CD14-positive monocyte (primary cell): ENCODE results near the gene EXT2. TPM values are rescaled to one million over a fixed set of nuclear protein-coding genes. Genes with fewer than 3 reads are reported as not detected.

Source experiments
- DNase-seq, 3 donors: peaks; one replicate each; pipeline ENCODE4 v3.0.0-alpha.2; 2011 to 2022
- H2AFZ ChIP-seq: 2 replicates; pipeline ENCODE4 v1.6.0; 2012; ENCODE audit warnings: mild to moderate bottlenecking, low read depth, low read length, inconsistent platforms; ENCODE audit not compliant: insufficient read depth, poor library complexity, severe bottlenecking
- H3K27ac ChIP-seq, 2 donors: 1 replicate in 1 of 2; 2 replicates in 1 of 2; pipeline ENCODE4 v1.5.1; 2012 to 2013; ENCODE audit warnings: low read length in 2 of 2, control low read depth in 1 of 2, inconsistent platforms in 1 of 2, low read depth in 1 of 2, mild to moderate bottlenecking in 1 of 2
- H3K27me3 ChIP-seq, 2 donors: one replicate each; pipeline versions ENCODE4 v1.6.0 to v1.6.1; 2011 to 2013; ENCODE audit warnings: low read length in 2 of 2; ENCODE audit not compliant: control insufficient read depth in 2 of 2, insufficient read depth in 2 of 2
- H3K36me3 ChIP-seq, 2 donors: replicated peaks in 1 of 2; 1 replicate in 1 of 2; 2 replicates in 1 of 2; pipeline versions ENCODE4 v1.5.1 to v1.6.1; 2012 to 2013; ENCODE audit warnings: low read length in 2 of 2, control low read depth in 1 of 2, inconsistent platforms in 1 of 2, mild to moderate bottlenecking in 1 of 2; ENCODE audit not compliant: insufficient read depth in 2 of 2, control insufficient read depth in 1 of 2
- H3K4me1 ChIP-seq, 2 donors: 1 replicate in 1 of 2; 2 replicates in 1 of 2; pipeline versions ENCODE4 v1.5.1 to v1.6.1; 2012 to 2013; ENCODE audit warnings: low read length in 2 of 2, control low read depth in 1 of 2, inconsistent platforms in 1 of 2, mild to moderate bottlenecking in 1 of 2, moderate library complexity in 1 of 2; ENCODE audit not compliant: insufficient read depth in 2 of 2, control insufficient read depth in 1 of 2
- H3K4me2 ChIP-seq: replicated peaks from 2 replicates; pipeline ENCODE3; 2012; ENCODE audit warnings: low read length, moderate library complexity, mild to moderate bottlenecking; ENCODE audit not compliant: poor library complexity, severe bottlenecking; ENCODE audit errors: extremely low read depth
- H3K4me3 ChIP-seq, 3 experiments: fragments of 200-600 bp in 1 of 3; sonication (generic) in 1 of 3; replicated peaks in 1 of 3; 1 replicate in 2 of 3; 2 replicates in 1 of 3; pipeline ENCODE4 v1.5.1; 2011 to 2013; ENCODE audit warnings: low read length in 3 of 3, mild to moderate bottlenecking in 3 of 3, control low read depth in 2 of 3, low read depth in 2 of 3, inconsistent platforms in 1 of 3, moderate library complexity in 1 of 3
- H3K79me2 ChIP-seq: 2 replicates; pipeline ENCODE4 v1.6.0; 2012; ENCODE audit warnings: mild to moderate bottlenecking, control low read depth, inconsistent platforms, low read length, moderate library complexity; ENCODE audit not compliant: insufficient read depth
- H3K9ac ChIP-seq: 2 replicates; pipeline ENCODE4 v1.6.0; 2017; ENCODE audit warnings: low read length, mild to moderate bottlenecking; ENCODE audit not compliant: insufficient read depth, poor library complexity, severe bottlenecking
- H3K9me3 ChIP-seq, 2 donors: replicated peaks in 1 of 2; 1 replicate in 1 of 2; 2 replicates in 1 of 2; pipeline versions ENCODE4 v1.5.1 to v1.6.1; 2012 to 2013; ENCODE audit warnings: low read length in 2 of 2, control low read depth in 1 of 2; ENCODE audit not compliant: control insufficient read depth in 1 of 2, insufficient read depth in 1 of 2
- H4K20me1 ChIP-seq: 2 replicates; pipeline ENCODE4 v1.6.0; 2012; ENCODE audit warnings: mild to moderate bottlenecking, low read length, control low read depth, moderate library complexity; ENCODE audit not compliant: insufficient read depth
- H3K27ac Mint-ChIP-seq, 7 donors: one replicate each; pipeline ENCODE4 v1.8.0; 2020; ENCODE audit warnings: mild to moderate bottlenecking in 7 of 7, mixed read lengths in 7 of 7, moderate library complexity in 6 of 7, inconsistent platforms in 2 of 7
- H3K27me3 Mint-ChIP-seq, 3 donors: one replicate each; pipeline ENCODE4 v1.8.0; 2021 to 2022; ENCODE audit warnings: low read depth in 3 of 3, mild to moderate bottlenecking in 3 of 3, mixed read lengths in 3 of 3, moderate library complexity in 3 of 3, inconsistent platforms in 1 of 3
- H3K36me3 Mint-ChIP-seq, 2 donors: one replicate each; pipeline ENCODE4 v1.8.0; 2020; ENCODE audit warnings: mixed read lengths in 2 of 2, inconsistent platforms in 1 of 2, mild to moderate bottlenecking in 1 of 2
- H3K4me1 Mint-ChIP-seq: one replicate; pipeline ENCODE4 v1.8.0; 2020; ENCODE audit warnings: mild to moderate bottlenecking, mixed read lengths
- H3K4me3 Mint-ChIP-seq, 2 donors: one replicate each; pipeline ENCODE4 v1.8.0; 2020; ENCODE audit warnings: mild to moderate bottlenecking in 2 of 2, mixed read lengths in 2 of 2, moderate library complexity in 1 of 2
- H3K9me3 Mint-ChIP-seq, 7 donors: one replicate each; pipeline ENCODE4 v1.8.0; 2020 to 2022; ENCODE audit warnings: mixed read lengths in 7 of 7, mild to moderate bottlenecking in 6 of 7, moderate library complexity in 6 of 7, inconsistent platforms in 2 of 7
- WGBS: methylation state at CpG from one replicate; pipeline ENCODE4 v1.1.5; 2013; ENCODE audit warnings: missing lambda C conversion rate; ENCODE audit not compliant: insufficient coverage; 5-methylcytosine and 5-hydroxymethylcytosine counted together
- intact Hi-C, 2 donors: fragments of 100-400 bp; cut with micrococcal nuclease; formaldehyde crosslinking; loops; one replicate each; pipeline versions ENCODE4 v1.15.0 to v1.15.1; 2023
- polyA plus RNA-seq, 3 donors: library from polyadenylated mRNA; depleted of rRNA in 1 of 3; unstranded in 2 of 3; stranded (reverse) in 1 of 3; fragments of 300-500 nt in 2 of 3; fragments of >200 nt in 1 of 3; fragmentation: Illumina TruSeq in 2 of 3; gene quantifications; 1 replicate in 2 of 3; 2 replicates in 1 of 3; pipeline ENCODE4 v1.2.3, GENCODE V29; 2012 to 2021
- TF ChIP-seq, protein P1 (sequence below): fragments of 200-600 bp; IDR thresholded peaks from one replicate; pipeline ENCODE4 v1.8.0; 2022; ENCODE audit warnings: antibody characterized with exemption, mild to moderate bottlenecking

Gene EXT2
- polyA plus RNA-seq, 3 donors = 17.2 to 41.1 (median 34.2) TPM

DNA sequence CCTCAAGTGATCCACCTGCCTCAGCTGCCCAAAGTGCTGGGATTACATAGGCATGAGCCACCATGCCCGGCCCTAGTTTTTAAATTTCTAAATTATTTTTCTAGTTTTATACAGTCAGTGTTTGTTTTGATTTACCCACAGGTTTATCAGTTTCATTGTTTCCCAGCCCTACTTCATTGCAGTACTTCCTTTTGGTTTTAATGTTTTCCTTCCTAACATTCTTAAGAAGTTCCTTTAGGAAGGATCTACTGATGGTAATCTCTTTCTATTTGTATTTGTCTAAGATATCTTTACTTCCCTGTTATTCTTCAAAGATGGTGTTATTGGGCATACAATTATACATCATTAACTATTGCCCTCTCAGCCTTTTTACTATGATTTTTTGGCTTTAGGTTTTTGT lies 4.9 kb upstream of the EXT2 start:
- Histone ChIP-seq H3K9ac (no peak overlapping the region), H3K27me3 (no peaks in the 10 kb centered on the region), H3K79me2 (no peaks in the 10 kb centered on the region), H3K36me3 (no peaks in the 10 kb centered on the region), H3K4me2 (no peak overlapping the region), H3K4me3 (no peak overlapping the region), H3K9me3 (no peaks in the 10 kb centered on the region), H4K20me1 (no peaks in the 10 kb centered on the region), H3K4me1 (no peaks in the 10 kb centered on the region), H3K27ac (no peak overlapping the region), H2AFZ (no peak overlapping the region)
- no peak overlapping the region for H3K4me3 Mint-ChIP-seq
- TF ChIP-seq, protein P1, sequence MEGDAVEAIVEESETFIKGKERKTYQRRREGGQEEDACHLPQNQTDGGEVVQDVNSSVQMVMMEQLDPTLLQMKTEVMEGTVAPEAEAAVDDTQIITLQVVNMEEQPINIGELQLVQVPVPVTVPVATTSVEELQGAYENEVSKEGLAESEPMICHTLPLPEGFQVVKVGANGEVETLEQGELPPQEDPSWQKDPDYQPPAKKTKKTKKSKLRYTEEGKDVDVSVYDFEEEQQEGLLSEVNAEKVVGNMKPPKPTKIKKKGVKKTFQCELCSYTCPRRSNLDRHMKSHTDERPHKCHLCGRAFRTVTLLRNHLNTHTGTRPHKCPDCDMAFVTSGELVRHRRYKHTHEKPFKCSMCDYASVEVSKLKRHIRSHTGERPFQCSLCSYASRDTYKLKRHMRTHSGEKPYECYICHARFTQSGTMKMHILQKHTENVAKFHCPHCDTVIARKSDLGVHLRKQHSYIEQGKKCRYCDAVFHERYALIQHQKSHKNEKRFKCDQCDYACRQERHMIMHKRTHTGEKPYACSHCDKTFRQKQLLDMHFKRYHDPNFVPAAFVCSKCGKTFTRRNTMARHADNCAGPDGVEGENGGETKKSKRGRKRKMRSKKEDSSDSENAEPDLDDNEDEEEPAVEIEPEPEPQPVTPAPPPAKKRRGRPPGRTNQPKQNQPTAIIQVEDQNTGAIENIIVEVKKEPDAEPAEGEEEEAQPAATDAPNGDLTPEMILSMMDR = no peak
- H3K9me3 Mint-ChIP-seq = peaks cover 0 to 3% (median 2%) of the 10 kb centered on the region in 7 donors
- no peak overlapping the region for H3K27ac Mint-ChIP-seq
- intact Hi-C loops = loop anchor here in 1 of 2 donors (10.0 kb wide), 1 partner anchor 444 kb away; no protein-coding TSS in a partner anchor
- H3K27me3 Mint-ChIP-seq = peaks cover 2 to 4% (median 4%) of the 10 kb centered on the region in 3 donors
- no CpG with 5 or more reads among the region's 1 CpG for WGBS
- peaks cover 8% of the 10 kb centered on the region for H3K4me1 Mint-ChIP-seq
- DNase-seq = no peak
- H3K36me3 Mint-ChIP-seq = peaks cover 0 to 4% of the 10 kb centered on the region in 2 donors

DNA sequence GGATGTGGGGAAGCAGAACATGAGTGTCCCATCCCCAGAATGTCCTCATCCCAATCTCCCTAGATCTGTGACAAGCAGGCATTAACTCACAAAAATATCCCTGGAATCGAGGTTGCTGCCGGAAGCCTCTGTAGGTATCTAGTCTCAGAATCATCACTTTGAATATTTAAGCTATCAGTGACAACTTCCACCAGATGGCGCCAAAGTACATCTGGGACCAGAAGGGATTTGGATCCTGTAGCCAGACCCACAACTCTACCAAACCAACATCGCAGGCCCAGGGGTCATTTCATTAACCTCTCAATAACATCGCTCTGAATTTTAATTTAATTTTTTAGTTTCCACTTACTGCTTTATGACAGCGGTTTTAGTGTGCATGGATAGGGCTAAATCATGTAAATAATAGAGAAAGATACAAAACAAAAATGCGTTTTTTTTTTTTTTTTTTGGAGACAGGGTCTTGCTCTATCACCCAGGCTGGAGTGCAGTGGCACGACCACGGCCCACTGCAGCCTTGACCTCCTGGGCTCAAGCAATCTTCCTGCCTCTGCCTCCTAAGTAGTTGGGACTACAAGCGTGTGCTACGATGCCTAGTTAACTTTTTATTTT lies 1.1 kb upstream of the EXT2 start:
- H3K4me3 Mint-ChIP-seq = peak overlapping the region; percentile 30 to 34
- no peak overlapping the region for H3K27ac Mint-ChIP-seq
- no peak overlapping the region for H2AFZ ChIP-seq
- H3K36me3 ChIP-seq = no peaks in the 10 kb centered on the region
- H3K9me3 ChIP-seq = no peaks in the 10 kb centered on the region
- no peak overlapping the region for H3K9ac ChIP-seq
- H3K9me3 Mint-ChIP-seq = no peaks in the 10 kb centered on the region
- H3K36me3 Mint-ChIP-seq = peaks cover 2 to 4% of the 10 kb centered on the region in 2 donors
- TF ChIP-seq, protein P1 = peak; percentile 69
- H3K4me1 ChIP-seq = peaks cover 11% of the 10 kb centered on the region in 2 donors
- peaks cover 14% of the 10 kb centered on the region for H3K79me2 ChIP-seq
- peak; percentile 67 to 86 (median 79) for DNase-seq
- intact Hi-C loops = loop anchor here in 1 of 2 donors (10.0 kb wide), 1 partner anchor 440 kb away; no protein-coding TSS in a partner anchor
- H3K4me3 ChIP-seq = no peak overlapping the region
- H3K4me1 Mint-ChIP-seq = peaks cover 21% of the 10 kb centered on the region
- no peak overlapping the region for H3K27ac ChIP-seq
- H3K27me3 ChIP-seq = no peaks in the 10 kb centered on the region
- WGBS = 26% methylated on average over 5 of the region's 11 CpGs
- peaks cover 4 to 9% (median 5%) of the 10 kb centered on the region in 3 donors for H3K27me3 Mint-ChIP-seq
- no peak overlapping the region for H3K4me2 ChIP-seq
- H4K20me1 ChIP-seq = no peaks in the 10 kb centered on the region
